GM21381 (cell line): ENCODE data around the gene CLCNKB.

Experiments used
- ATAC-seq: cut with Tn5 transposase; IDR thresholded peaks from one replicate; pipeline ENCODE4 v1.9.1; 2021; ENCODE audit warnings: mild to moderate bottlenecking, moderate library complexity; ENCODE audit not compliant: unreplicated experiment

CLCNKB gene

DNA sequence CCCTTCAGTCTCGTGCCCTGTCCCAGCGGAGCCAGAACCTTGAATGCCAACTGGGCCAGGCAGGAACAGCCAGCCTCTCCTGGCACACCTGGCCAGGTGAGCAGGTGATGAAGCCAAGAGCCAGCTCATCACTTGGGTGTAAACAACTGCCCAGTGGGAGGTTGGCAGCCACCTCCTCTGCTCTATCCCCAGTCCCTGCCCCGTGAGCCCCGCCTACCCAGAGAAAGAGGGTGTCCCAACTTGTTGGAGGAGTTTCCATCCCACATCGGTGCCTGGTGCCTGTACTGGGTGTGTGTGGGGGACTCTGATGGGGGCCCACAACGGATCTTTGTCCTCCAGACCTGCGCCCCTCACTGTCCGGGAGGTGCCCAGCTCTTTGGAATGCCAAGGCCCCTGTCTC lies 47.7 kb downstream of the CLCNKB start:
- ATAC-seq = no peak

DNA sequence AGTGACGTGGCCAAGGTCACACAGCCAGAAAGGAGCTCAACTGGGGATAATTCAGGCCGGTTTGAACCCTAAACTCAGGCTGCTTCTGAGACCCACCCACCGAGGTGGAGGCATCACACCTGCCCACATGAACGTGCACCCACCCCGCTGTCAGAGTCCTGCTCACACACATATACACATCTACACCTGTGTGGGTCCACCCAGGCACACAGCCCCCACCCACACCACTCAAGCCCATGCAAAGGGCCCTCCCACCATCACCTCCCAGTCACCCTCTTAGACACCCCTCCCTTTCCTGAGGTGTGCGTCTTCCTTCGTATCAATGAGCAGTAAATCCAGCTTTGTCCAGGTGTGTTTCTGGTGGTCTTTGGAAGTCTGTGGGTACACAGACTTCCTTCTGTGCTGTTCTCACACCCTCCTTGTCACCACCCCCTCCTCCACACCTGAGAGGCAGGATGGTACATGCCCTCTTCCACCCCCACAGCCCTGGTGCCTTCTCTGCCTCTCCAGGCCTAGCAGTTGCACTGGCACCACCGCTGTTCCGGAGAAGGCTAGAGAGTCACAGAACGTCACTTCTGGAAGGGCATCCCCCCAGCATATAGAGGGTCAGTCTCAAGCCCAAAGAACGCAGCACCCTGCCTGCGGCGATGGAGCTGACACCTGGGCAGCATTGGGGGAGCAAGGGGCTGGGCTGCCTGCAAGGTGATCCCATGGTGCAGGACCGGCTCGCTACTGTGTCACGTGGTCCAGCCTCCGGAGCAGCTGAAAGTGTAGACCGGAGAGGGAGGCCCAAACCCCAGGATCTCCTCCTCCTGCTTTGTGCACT lies 48.7 kb downstream of the CLCNKB start:
- no peak for ATAC-seq

DNA sequence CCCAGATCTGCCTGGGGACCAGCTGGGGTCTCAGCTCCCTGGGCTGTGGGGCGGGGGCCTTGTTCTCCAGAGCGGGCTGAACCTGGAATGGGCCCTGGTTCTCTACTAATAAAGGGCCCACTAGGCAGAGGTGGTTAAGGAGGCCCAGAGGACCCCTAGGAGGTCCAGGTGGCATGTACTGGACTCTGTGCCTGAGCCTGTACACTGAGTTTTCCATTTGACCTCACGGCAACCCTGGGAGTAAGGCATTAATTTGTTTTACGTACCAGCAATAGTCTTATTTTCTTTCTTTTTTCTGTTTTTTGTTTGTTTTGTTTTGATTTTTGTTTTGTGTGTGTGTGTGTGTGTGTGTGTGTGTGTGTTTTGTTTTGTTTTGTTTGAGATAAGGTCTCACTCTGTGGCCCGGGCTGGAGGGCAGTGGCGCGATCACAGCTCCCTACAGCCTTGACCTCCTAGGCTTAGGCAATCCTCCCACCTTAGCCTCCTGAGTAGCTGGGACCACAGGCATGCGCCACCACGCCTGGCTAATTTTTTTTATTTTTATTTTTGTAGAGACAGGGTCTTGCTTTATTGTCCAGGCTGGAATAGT lies 49.4 kb downstream of the CLCNKB start:
- ATAC-seq = no peak

DNA sequence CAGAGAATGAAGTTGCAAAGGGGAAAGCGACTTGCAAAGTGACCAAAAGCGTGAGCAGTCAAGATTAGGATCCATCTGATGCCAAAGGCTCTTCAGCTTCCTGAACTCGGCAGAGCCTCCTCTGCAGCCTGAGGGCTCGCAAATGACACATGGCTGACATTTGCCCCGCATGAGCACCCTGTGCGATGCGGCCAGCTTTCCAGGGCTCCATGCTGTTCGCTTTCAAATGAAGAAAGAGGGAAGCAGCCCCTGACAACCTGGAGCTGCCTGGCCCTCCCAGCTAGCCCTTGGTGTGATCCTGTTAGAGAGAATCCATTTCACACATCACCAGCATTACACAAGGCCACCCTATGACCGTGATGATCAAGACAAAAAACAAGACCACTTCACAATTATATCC lies 50.0 kb downstream of the CLCNKB start:
- ATAC-seq = no peak

DNA sequence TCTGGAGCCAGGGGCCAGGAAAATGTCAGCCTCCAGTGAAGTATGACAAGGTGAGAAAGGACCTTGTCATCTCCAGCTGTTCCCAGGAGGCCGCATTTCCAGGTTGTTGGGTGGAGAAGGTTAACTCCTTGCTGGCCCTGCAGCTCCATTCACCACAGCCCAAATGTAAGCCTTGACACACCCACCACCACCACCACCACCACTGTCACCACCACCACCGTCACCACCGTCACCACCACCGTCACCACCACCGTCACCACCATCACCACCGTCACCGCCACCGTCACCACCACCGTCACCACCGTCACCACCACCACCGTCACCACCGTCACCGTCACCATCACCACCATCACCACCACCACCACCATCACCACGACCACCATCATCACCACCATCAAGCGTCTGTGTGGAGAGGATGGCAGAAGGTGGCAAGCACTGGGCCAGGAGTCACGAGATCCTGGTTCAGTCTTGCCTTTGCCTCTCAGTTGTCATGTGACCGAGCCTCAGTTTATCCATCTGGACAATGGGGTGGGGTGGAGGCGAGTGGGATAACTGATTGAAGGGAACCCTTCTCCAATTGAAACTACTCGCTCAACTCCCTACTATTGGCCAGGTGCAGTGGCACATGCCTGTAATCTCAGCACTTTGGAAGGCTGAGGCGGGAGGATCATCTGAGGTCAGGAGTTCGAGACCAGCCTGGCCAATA lies 51.0 kb downstream of the CLCNKB start:
- ATAC-seq = no peak

DNA sequence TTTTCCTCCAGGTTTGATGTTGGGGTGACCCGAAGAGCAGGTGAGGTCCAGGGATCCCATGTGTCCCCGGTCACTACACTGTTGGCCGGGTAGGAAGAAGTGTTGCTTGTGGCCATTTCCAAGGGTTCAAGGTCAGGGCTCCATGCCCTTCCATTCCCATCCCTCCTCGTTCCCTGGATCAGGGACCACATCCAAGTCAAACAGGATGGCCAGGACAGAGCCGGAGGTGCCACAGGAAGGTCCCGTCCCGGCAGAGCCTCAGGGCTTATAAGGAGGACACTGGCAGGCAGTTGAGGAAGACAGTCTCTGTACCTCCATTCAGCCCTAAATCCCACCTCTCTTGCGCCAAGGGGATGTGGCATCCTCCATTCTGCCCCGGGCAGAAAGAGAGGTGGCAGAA lies 51.9 kb downstream of the CLCNKB start:
- ATAC-seq = no peak

DNA sequence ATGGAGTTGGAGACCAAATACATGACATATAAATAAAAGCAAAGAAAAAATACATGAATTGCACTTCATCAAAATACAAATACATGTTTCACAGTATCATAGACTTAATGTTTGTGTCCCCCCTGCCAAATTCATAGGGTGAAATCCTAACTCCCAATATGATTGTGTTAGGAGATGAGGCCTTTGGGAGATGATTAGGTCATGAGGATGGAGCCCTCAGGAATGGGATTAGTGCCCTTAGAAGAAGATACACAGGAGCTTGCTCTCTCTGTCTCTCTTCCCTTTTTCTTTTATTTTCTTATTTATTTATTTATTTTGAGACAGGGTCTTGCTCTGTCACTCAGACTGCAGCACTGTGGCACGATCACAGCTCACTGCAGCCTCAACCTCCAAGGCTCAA lies 55.8 kb downstream of the CLCNKB start:
- ATAC-seq = no peak

DNA sequence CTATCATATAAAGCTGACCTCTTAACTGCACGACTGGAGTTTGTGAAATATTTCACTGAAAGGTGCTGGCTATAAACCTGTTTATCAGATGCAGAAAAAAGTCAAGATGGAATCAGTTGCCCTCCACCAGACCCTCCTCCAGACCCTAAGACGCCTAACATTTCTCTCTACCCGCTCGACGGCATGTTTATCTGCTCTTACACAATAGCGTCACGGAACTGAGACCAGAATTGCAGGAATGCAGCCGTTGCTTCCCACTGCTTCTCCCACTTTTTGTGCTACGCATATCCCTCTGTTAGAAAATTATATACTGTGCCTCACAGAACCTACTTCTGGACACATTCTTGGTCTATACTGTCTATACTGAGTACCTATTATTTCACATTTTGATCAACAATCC lies 58.0 kb downstream of the CLCNKB start:
- no peak for ATAC-seq
